ENCODE data around the gene POLR2E. TPM values are rescaled to one million over a fixed set of nuclear protein-coding genes. Genes with fewer than 3 reads are reported as not detected.

Gene POLR2E
- polyA plus RNA-seq, 1 of the 3 experiments (the other 2 are of a cell fraction), result 283 TPM

DNA sequence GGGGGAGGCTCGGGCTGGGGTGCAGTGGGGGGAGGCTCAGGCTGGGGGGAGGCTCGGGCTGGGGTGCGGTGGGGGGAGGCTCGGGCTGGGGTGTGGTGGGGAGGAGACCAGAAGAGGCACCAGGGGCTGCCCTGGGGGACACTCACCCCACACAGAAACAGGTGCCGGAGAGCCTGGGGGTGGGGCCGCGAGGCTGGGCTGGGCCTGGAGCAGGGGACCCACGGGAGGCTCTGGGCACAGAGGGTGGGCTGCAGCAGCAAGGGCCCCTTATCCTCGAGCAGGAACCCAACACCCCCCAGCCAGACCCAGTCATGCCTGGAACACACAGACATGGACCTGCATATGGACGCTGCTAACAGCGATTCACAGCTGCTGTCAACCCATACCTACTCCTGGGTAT lies 42.9 kb upstream of the POLR2E start (continued):
- TF ChIP-seq, protein P1, sequence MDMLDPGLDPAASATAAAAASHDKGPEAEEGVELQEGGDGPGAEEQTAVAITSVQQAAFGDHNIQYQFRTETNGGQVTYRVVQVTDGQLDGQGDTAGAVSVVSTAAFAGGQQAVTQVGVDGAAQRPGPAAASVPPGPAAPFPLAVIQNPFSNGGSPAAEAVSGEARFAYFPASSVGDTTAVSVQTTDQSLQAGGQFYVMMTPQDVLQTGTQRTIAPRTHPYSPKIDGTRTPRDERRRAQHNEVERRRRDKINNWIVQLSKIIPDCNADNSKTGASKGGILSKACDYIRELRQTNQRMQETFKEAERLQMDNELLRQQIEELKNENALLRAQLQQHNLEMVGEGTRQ (IDR thresholded peaks at IDR 0.05; ENCODE audit: borderline replicate concordance, low read depth, low read length), result no peak
- TF ChIP-seq JUND (IDR thresholded peaks at IDR 0.05) (no peak), RAD21 (IDR thresholded peaks at IDR 0.05; ENCODE audit: low read length) (no peak), RCOR1 (IDR thresholded peaks at IDR 0.05; ENCODE audit: low read length) (no peak)
- TF ChIP-seq, protein P2, sequence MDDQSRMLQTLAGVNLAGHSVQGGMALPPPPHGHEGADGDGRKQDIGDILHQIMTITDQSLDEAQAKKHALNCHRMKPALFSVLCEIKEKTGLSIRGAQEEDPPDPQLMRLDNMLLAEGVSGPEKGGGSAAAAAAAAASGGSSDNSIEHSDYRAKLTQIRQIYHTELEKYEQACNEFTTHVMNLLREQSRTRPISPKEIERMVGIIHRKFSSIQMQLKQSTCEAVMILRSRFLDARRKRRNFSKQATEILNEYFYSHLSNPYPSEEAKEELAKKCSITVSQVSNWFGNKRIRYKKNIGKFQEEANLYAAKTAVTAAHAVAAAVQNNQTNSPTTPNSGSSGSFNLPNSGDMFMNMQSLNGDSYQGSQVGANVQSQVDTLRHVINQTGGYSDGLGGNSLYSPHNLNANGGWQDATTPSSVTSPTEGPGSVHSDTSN (IDR thresholded peaks at IDR 0.05), result no peak

DNA sequence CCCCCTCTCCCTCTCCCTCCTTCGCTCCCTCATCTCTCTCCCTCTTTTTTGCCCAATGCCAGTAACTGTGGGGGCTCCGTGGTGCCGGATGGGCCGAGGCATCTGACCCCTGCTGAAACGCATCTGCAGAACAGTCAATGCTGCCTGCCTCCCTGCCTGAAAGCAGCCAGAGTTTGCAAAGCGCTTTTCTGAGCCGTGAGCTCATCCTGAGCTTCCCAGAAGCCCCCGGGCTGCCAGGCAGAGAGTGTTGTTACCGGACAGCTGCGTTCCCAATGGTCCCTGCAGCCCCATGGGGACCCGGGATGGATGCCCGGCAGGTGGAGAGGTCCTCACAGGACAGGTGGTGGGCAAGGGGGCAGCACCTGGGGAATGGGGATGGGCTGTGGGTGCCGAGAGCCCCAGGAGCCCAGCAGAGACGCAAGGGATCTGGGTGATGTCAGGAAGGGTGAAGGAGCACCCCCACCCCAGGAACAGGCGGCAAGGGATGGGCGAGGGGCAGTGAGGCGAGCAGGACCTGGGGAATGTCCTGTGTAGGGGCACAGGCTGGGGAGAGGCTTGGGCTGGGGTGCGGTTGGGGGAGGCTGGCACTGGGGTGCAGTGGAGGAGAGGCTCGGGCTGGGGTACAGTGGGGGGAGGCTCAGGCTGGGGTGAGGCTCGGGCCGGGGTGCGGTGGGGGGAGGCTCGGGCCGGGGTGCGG lies 41.6 kb upstream of the POLR2E start:
- ChIA-PET POLR2A (no interaction called here), CTCF (no interaction called here)
- 94% methylated on average over 20 of the region's 25 CpGs for WGBS (ENCODE audit: low lambda C conversion rate)
- TF ChIP-seq FOXJ3 (CRISPR knock-in tag; IDR thresholded peaks at IDR 0.05) (no peak), RCOR1 (IDR thresholded peaks at IDR 0.05; ENCODE audit: low read length) (no peak), GATA2 (CRISPR knock-in tag; IDR thresholded peaks at IDR 0.05) (no peak), SIN3A (IDR thresholded peaks at IDR 0.05; ENCODE audit: borderline replicate concordance, low read depth, low read length) (no peak), CHD2 (IDR thresholded peaks at IDR 0.05; ENCODE audit: low read length, partially characterized antibody) (no peak), EZH2phosphoT487 (IDR thresholded peaks at IDR 0.05; ENCODE audit: borderline replicate concordance, low read depth) (no peak), ELF1 (IDR thresholded peaks at IDR 0.05) (no peak)
- TF ChIP-seq, protein P3, sequence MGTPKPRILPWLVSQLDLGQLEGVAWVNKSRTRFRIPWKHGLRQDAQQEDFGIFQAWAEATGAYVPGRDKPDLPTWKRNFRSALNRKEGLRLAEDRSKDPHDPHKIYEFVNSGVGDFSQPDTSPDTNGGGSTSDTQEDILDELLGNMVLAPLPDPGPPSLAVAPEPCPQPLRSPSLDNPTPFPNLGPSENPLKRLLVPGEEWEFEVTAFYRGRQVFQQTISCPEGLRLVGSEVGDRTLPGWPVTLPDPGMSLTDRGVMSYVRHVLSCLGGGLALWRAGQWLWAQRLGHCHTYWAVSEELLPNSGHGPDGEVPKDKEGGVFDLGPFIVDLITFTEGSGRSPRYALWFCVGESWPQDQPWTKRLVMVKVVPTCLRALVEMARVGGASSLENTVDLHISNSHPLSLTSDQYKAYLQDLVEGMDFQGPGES (IDR thresholded peaks at IDR 0.05; ENCODE audit: low read depth, low read length), result no peak
- TF ChIP-seq, protein P1 (IDR thresholded peaks at IDR 0.05; ENCODE audit: borderline replicate concordance, low read depth, low read length), result no peak
- TF ChIP-seq, protein P2 (IDR thresholded peaks at IDR 0.05), result no peak
- Histone ChIP-seq H3K9me3 (no peaks in the 10 kb centered on the region), H3K79me2 (ENCODE audit: insufficient read depth) (peaks cover 13% of the 10 kb centered on the region), H3F3A (replicated peaks; ENCODE audit: insufficient read depth) (peaks cover 6% of the 10 kb centered on the region), H3K9ac (no peak overlapping the region), H3K4me2 (no peak overlapping the region), H3K27me3 (ENCODE audit: insufficient read depth) (no peaks in the 10 kb centered on the region), H3K36me3 (replicated peaks in 1 of 2; ENCODE audit: control insufficient read depth in 1 of 2, insufficient read depth in 2 of 2, low read length in 1 of 2) (peaks cover 0 to 2% of the 10 kb centered on the region in 2 experiments), H4K20me1 (ENCODE audit: insufficient read depth) (no peaks in the 10 kb centered on the region), H3K4me1 (ENCODE audit: control insufficient read depth in 1 of 2, insufficient read depth in 2 of 2, low read depth in 1 of 2, low read length in 1 of 2) (no peaks in the 10 kb centered on the region), H2AFZ (ENCODE audit: low read depth) (no peak overlapping the region), H3K9me2 (no peaks in the 10 kb centered on the region), H3K4me3 (ENCODE audit: low read depth in 2 of 2, low read length in 1 of 2) (no peak overlapping the region), H3K27ac (ENCODE audit: low read depth in 2 of 2, low read length in 1 of 2) (no peak overlapping the region)
- DNase-seq, result no peak
